HepG2 (cell line): ENCODE data around the gene PPP4R1. TPM values are rescaled to one million over a fixed set of nuclear protein-coding genes. Genes with fewer than 3 reads are reported as not detected.

Source experiments
- BCL6 ChIP-seq: IDR thresholded peaks from 2 replicates; pipeline ENCODE4 v1.6.1; 2016; ENCODE audit warnings: missing genetic modification reagents, missing compliant biosample characterization
- HHEX ChIP-seq: IDR thresholded peaks from 2 replicates; pipeline ENCODE4 v1.6.1; 2016; ENCODE audit warnings: control low read depth
- KLF9 ChIP-seq: IDR thresholded peaks from 2 replicates; pipeline ENCODE4 v1.6.1; 2016; ENCODE audit warnings: low read depth
- MTF1 ChIP-seq: sonication (generic); formaldehyde crosslinking; IDR thresholded peaks from 2 replicates; pipeline ENCODE4 v1.5.0; 2020; ENCODE audit warnings: missing genetic modification reagents
- NBN ChIP-seq: fragments of 450-650 bp; conservative IDR thresholded peaks from 2 replicates; pipeline ENCODE4 v1.6.1; 2017
- NFYB ChIP-seq: sonication (generic); formaldehyde crosslinking; IDR thresholded peaks from 2 replicates; pipeline ENCODE4 v1.4.0; 2020; ENCODE audit warnings: missing genetic modification reagents
- NONO ChIP-seq, 2 experiments: fragments of 450-650 bp in 1 of 2; sonication (generic) in 1 of 2; formaldehyde crosslinking in 1 of 2; IDR thresholded peaks in 1 of 2; conservative IDR thresholded peaks in 1 of 2; 2 replicates each; pipeline versions ENCODE4 v1.6.1 to v1.8.0; 2017 to 2022; ENCODE audit warnings: mild to moderate bottlenecking in 1 of 2, missing genetic modification reagents in 1 of 2, moderate library complexity in 1 of 2
- PPARG ChIP-seq: conservative IDR thresholded peaks from 2 replicates; pipeline ENCODE4 v1.6.1; 2016; ENCODE audit warnings: missing biosample characterization, missing genetic modification reagents
- RBAK ChIP-seq: sonication (generic); formaldehyde crosslinking; IDR thresholded peaks from 2 replicates; pipeline ENCODE4 v1.5.1; 2020; ENCODE audit warnings: mild to moderate bottlenecking, missing genetic modification reagents
- REXO4 ChIP-seq: sonication (generic); formaldehyde crosslinking; IDR thresholded peaks from 2 replicates; pipeline ENCODE4 v1.8.0; 2022; ENCODE audit warnings: missing genetic modification reagents, mild to moderate bottlenecking, borderline replicate concordance
- RORA ChIP-seq: sonication (generic); formaldehyde crosslinking; IDR thresholded peaks from 2 replicates; pipeline ENCODE4 v1.5.0; 2020; ENCODE audit warnings: mild to moderate bottlenecking, missing genetic modification reagents, moderate library complexity
- SP1 ChIP-seq, 2 experiments: fragments of 450-650 bp in 1 of 2; sonication (generic) in 1 of 2; formaldehyde crosslinking in 1 of 2; IDR thresholded peaks; 2 replicates each; pipeline versions ENCODE4 v1.4.0 to v1.6.1; 2016 to 2020; ENCODE audit warnings: missing genetic modification reagents in 1 of 2
- SRY ChIP-seq: sonication (generic); formaldehyde crosslinking; IDR thresholded peaks from 2 replicates; pipeline ENCODE4 v1.8.0; 2022; ENCODE audit warnings: mild to moderate bottlenecking, missing genetic modification reagents
- ZC3H13 ChIP-seq: sonication (generic); formaldehyde crosslinking; IDR thresholded peaks from 2 replicates; pipeline ENCODE4 v1.8.1; 2023; ENCODE audit warnings: mild to moderate bottlenecking, missing genetic modification reagents, moderate library complexity
- ZNF512 ChIP-seq: sonication (generic); formaldehyde crosslinking; IDR thresholded peaks from 2 replicates; pipeline ENCODE4 v1.4.0; 2020; ENCODE audit warnings: mild to moderate bottlenecking, missing genetic modification reagents
- ZNF562 ChIP-seq: sonication (generic); formaldehyde crosslinking; IDR thresholded peaks from 2 replicates; pipeline ENCODE4 v1.8.0; 2022; ENCODE audit warnings: missing genetic modification reagents, borderline replicate concordance
- ZNF589 ChIP-seq: sonication (generic); formaldehyde crosslinking; conservative IDR thresholded peaks from 2 replicates; pipeline ENCODE4 v1.8.0; 2022; ENCODE audit warnings: mild to moderate bottlenecking, moderate library complexity, missing genetic modification reagents
- ZNF883 ChIP-seq: sonication (generic); formaldehyde crosslinking; IDR thresholded peaks from 2 replicates; pipeline ENCODE4 v1.5.1; 2020; ENCODE audit warnings: mild to moderate bottlenecking, missing genetic modification reagents; ENCODE audit errors: not compliant biosample characterization
- ZSCAN21 ChIP-seq: sonication (generic); formaldehyde crosslinking; IDR thresholded peaks from 2 replicates; pipeline ENCODE4 v1.8.0; 2022; ENCODE audit warnings: mild to moderate bottlenecking, missing genetic modification reagents, moderate library complexity, borderline replicate concordance
- polyA plus RNA-seq, 8 experiments: library from polyadenylated mRNA; depleted of rRNA in 3 of 8; stranded (reverse) in 7 of 8; unstranded in 1 of 8; fragments of >200 nt; fragmentation: Illumina TruSeq in 4 of 8; extraction: Trizol in 4 of 8; gene quantifications; 2 replicates each; pipeline versions ENCODE4 v1.2.1 to v1.2.3, GENCODE V29; 2011 to 2016; ENCODE audit warnings: low read depth in 4 of 8, missing spikeins in 1 of 8, mixed read lengths in 1 of 8; ENCODE audit not compliant: insufficient read depth in 1 of 8
- total RNA-seq, 5 experiments: library from RNA; depleted of rRNA; stranded (reverse); fragments of >200 nt; fragmentation: Illumina TruSeq; extraction: Trizol; gene quantifications; 2 replicates each; pipeline ENCODE4 v1.2.3, GENCODE V29; 2016; ENCODE audit warnings: low read depth in 1 of 5
- TF ChIP-seq, protein P1 (sequence below): sonication (generic); formaldehyde crosslinking; IDR thresholded peaks from 2 replicates; pipeline ENCODE4 v1.4.0; 2020; ENCODE audit warnings: mild to moderate bottlenecking, missing genetic modification reagents
- TF ChIP-seq, protein P2 (sequence below): IDR thresholded peaks from 2 replicates; pipeline ENCODE4 v1.6.1; 2016; ENCODE audit warnings: low read depth

The PPP4R1 gene
- total and polyA plus RNA-seq, 2 of the 13 experiments (the other 11 are each of a cell fraction or from before 2014, with no cell fraction given), result 66.5 to 72.4 TPM

GRCh38 chr18:9608728-9609127 lies 5.6 kb downstream of the PPP4R1 start (continued):
- TF ChIP-seq, protein P1, sequence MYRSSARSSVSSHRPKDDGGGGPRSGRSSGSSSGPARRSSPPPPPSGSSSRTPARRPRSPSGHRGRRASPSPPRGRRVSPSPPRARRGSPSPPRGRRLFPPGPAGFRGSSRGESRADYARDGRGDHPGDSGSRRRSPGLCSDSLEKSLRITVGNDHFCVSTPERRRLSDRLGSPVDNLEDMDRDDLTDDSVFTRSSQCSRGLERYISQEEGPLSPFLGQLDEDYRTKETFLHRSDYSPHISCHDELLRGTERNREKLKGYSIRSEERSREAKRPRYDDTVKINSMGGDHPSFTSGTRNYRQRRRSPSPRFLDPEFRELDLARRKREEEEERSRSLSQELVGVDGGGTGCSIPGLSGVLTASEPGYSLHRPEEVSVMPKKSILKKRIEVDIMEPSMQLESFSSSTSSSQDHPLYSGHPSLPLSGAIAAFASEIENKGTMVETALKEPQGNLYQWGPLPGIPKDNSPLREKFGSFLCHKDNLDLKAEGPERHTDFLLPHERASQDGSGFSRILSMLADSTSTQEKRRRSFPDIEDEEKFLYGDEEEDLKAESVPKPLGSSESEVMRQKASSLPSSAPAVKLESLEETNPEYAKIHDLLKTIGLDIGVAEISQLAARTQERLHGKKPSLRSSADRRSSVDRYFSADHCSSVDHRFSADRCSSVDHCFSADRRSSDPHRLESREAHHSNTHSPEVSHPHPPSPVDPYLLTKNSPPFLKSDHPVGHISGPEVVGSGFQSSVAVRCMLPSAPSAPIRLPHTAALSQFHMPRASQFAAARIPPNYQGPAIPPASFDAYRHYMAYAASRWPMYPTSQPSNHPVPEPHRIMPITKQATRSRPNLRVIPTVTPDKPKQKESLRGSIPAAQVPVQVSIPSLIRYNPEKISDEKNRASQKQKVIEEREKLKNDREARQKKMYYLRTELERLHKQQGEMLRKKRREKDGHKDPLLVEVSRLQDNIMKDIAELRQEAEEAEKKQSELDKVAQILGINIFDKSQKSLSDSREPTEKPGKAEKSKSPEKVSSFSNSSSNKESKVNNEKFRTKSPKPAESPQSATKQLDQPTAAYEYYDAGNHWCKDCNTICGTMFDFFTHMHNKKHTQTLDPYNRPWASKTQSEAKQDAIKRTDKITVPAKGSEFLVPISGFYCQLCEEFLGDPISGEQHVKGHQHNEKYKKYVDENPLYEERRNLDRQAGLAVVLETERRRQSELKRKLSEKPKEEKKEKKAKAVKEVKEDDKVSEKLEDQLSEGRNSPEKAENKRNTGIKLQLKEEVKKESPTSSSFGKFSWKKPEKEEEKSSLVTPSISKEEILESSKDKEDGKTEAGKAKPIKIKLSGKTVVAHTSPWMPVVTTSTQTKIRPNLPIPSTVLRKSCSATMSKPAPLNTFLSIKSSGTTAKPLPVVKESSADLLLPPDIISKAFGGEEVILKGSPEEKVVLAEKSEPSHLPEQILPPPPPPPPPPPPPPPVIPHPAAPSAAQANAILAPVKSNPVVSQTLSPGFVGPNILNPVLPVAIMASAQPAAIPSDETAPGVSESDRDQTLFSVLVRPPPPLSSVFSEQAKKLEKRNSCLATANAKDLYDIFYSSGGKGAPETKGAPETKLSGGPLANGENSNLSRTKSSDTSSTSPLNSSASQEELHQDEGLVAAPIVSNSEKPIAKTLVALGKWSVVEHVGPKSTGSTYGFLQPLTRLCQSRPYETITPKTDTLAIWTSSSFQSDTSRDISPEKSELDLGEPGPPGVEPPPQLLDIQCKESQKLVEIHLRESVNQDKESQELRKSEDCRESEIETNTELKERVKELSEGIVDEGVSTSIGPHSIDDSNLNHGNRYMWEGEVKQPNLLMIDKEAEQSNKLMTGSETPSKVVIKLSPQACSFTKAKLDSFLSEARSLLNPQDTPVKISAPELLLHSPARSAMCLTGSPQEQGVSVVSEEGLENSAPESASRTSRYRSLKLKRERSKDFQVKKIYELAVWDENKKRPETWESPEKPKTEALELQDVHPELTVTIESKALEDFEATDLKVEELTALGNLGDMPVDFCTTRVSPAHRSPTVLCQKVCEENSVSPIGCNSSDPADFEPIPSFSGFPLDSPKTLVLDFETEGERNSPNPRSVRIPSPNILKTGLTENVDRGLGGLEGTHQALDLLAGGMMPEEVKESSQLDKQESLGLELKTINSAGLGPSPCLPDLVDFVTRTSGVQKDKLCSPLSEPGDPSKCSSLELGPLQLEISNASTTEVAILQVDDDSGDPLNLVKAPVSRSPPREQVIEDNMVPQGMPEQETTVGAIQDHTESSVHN (CRISPR knock-in tag), result no peak
- TF ChIP-seq NONO (IDR thresholded peaks at IDR 0.05) (no peak), NONO (CRISPR knock-in tag; conservative IDR thresholded peaks at IDR 0.05) (no peak), HHEX (0 out of 2 replicates have a peak, but pooled peaks have one; percentile 19), BCL6 (CRISPR knock-in tag) (peak; percentile 53; the same call in 1 of the 2 replicates), KLF9 (no peak), RBAK (CRISPR knock-in tag) (no peak), ZC3H13 (no peak), SRY (CRISPR knock-in tag) (no peak), ZNF512 (no peak), REXO4 (CRISPR knock-in tag) (no peak), RORA (CRISPR knock-in tag) (no peak), ZNF562 (no peak), PPARG (CRISPR knock-in tag) (0 out of 2 replicates have a peak, but pooled peaks have one; percentile 12), SP1 (IDR thresholded peaks at IDR 0.05) (no peak), SP1 (CRISPR knock-in tag; IDR thresholded peaks at IDR 0.05) (no peak), ZNF883 (no peak), NBN (no peak), ZNF589 (CRISPR knock-in tag) (no peak), NFYB (CRISPR knock-in tag) (no peak), MTF1 (CRISPR knock-in tag) (no peak), ZSCAN21 (CRISPR knock-in tag) (no peak)
- TF ChIP-seq, protein P2, sequence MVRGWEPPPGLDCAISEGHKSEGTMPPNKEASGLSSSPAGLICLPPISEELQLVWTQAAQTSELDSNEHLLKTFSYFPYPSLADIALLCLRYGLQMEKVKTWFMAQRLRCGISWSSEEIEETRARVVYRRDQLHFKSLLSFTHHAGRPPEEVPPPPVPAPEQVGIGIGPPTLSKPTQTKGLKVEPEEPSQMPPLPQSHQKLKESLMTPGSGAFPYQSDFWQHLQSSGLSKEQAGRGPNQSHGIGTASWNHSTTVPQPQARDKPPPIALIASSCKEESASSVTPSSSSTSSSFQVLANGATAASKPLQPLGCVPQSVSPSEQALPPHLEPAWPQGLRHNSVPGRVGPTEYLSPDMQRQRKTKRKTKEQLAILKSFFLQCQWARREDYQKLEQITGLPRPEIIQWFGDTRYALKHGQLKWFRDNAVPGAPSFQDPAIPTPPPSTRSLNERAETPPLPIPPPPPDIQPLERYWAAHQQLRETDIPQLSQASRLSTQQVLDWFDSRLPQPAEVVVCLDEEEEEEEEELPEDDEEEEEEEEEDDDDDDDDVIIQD (CRISPR knock-in tag), result peak; percentile 47; the same call in 1 of the 2 replicates
